ENCODE measurements around the gene DPM3.

- TF ChIP-seq ATF7 (IDR thresholded peaks at IDR 0.05), result no peak
- TF ChIP-seq RBM22 (IDR thresholded peaks at IDR 0.05; ENCODE audit: low read depth, low read length, poor library complexity, severe bottlenecking), result no peak
Measured at GRCh38 chr1:155122308-155122707, 18.0 kb downstream of the DPM3 start.

All from K562 (cell line).